GM13976 (cell line): ENCODE measurements around the gene PPT1.
A peak's percentile ranks its signal among the peaks of the same experiment; 100 is the strongest.

Experiments used
- DNase-seq: peaks from one replicate; pipeline ENCODE4 v3.0.0; 2012; ENCODE audit warnings: low spot score
- in situ Hi-C: fragments of 300-500 bp; cut with MboI; formaldehyde crosslinking; loops from one replicate; pipeline ENCODE4 v1.12.0; 2022; ENCODE audit warnings: low sequenced_read_pairs, mixed read lengths, inconsistent platforms; ENCODE audit not compliant: unreplicated experiment
- TF ChIP-seq, protein P1 (sequence below): IDR thresholded peaks from 2 replicates; pipeline ENCODE4 v1.5.1; 2012; ENCODE audit warnings: borderline replicate concordance, mild to moderate bottlenecking; ENCODE audit not compliant: insufficient read depth; ENCODE audit errors: extremely low read depth, missing control alignments, control extremely low read depth

Gene PPT1

DNA sequence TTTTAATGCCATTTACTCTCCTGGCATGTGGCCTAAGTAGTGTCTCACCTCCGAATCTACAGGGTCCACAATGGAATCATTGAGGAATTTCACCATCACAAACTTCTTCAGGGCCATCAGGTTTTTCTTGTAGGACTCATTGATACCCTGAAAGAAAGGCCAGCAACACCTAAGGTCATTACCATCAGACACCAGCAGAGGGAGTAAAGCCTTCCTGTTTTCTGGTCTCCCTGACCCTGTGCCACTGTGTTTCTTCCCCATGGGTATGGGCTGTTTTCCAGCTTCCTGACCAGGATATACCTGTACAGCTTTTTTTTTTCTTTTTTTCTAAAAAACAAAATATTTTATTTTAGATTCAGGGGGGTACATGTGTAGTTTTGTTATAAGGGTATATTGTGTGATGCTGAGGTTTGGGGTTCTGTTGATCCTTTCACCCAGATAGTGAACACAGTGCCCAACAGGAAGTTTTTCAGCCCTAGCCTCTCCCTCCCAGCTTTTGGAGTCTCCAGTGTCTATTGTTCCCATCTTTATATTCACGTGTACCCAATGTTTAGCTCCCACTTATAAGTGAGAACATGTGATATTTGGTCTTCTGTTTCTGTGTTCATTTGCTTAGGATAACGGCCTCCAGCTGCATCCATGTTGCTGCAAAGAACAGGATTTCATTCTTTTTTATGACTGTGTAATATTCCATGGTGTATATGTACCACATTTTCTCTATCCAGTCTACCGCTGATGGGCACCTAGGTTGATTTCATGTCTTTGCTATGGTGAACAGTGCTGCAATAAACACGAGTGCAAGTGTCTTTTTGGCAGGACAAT, 18.3 kb downstream of the PPT1 start:
- in situ Hi-C loops: no loop called here
- TF ChIP-seq, protein P1, sequence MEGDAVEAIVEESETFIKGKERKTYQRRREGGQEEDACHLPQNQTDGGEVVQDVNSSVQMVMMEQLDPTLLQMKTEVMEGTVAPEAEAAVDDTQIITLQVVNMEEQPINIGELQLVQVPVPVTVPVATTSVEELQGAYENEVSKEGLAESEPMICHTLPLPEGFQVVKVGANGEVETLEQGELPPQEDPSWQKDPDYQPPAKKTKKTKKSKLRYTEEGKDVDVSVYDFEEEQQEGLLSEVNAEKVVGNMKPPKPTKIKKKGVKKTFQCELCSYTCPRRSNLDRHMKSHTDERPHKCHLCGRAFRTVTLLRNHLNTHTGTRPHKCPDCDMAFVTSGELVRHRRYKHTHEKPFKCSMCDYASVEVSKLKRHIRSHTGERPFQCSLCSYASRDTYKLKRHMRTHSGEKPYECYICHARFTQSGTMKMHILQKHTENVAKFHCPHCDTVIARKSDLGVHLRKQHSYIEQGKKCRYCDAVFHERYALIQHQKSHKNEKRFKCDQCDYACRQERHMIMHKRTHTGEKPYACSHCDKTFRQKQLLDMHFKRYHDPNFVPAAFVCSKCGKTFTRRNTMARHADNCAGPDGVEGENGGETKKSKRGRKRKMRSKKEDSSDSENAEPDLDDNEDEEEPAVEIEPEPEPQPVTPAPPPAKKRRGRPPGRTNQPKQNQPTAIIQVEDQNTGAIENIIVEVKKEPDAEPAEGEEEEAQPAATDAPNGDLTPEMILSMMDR: peak; percentile 32
- peak; percentile 65 for DNase-seq

- no peak for DNase-seq
- TF ChIP-seq, protein P1: no peak
- in situ Hi-C loops: no loop called here
These were observed 20.1 kb downstream of the PPT1 start for GRCh38 chr1:40076895-40077312.

GRCh38 chr1:40075266-40075665, 21.8 kb downstream of the PPT1 start:
- TF ChIP-seq, protein P1: no peak
- in situ Hi-C loops: no loop called here
- DNase-seq: no peak

DNA sequence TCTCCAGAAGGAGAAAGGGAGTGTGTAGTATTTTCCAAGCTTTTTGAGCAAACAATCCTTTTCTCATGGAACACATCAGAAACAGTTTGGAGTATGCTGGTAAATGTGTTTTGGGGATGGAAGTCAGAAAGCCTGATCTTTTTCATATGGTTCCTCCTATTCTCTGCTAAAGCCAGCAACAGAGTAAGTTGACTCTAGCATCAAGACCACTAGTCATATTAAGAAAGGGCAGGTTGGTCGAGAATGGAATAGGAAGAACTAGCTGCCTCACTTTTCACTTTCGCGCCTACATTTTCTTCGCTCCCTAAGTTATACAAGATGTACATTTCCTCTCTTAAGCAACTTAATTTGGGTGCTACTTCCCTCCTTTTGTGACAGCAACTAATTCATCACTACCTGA, 24.0 kb downstream of the PPT1 start:
- no peak for DNase-seq
- TF ChIP-seq, protein P1: no peak
- in situ Hi-C loops: no loop called here

GRCh38 chr1:40072142-40072541, 24.9 kb downstream of the PPT1 start:
- TF ChIP-seq, protein P1: no peak
- in situ Hi-C loops: no loop called here
- DNase-seq: no peak

GRCh38 chr1:40067851-40068250, 29.2 kb downstream of the PPT1 start:
- in situ Hi-C loops: no loop called here
- TF ChIP-seq, protein P1: no peak

More at GRCh38 chr1:40067851-40068250, 29.2 kb downstream of the PPT1 start:
- no peak for DNase-seq
